GM19023 (cell line): ENCODE measurements around the gene CSF1.
"Not testable (repeated sequence)": the region's sequence is repeated elsewhere in the genome, so short reads cannot be mapped to it uniquely, and the experiment has no call there.

Experiments used
- ATAC-seq: cut with Tn5 transposase; IDR thresholded peaks from one replicate; pipeline ENCODE4 v1.9.1; 2021; ENCODE audit warnings: mild to moderate bottlenecking, moderate library complexity; ENCODE audit not compliant: unreplicated experiment

The CSF1 gene

DNA sequence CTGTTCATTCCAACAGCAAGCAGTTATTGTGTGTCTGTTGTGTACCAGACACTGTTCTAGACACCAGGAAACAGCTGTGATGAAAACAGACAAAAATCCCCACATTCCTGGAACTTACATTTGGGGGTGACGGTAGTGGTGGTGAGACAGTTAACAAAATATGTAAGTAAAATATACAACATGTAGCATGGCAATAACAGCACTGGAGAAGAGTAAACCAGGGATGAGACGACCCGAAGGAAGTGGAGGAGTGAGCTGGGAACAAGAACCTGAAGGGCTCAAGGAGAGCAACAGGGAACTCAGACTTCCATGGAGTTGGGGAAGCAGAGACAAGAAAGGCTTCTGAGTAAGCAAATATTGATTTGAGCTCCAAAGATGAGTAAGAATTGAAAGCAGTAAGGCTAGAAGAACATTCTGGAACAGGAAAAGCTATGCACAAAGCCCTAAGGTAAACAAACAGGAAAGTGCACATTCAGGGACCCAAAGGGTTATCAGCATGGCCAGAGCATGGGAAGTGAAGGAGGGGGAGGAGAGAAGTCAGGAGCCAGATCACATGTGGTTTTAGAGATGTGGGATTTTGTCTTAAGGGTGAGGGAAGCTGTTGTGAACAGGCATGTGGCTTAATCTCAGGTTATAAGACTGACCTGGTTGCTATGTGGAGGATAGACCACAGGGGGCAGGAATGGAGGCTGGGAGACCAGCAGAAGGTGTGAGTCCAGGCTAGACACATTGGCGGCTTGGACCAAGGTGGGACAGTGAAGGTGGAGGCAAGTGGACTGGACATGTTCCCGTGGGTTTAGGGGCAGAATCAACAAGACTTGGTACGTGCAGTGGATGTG lies 7.3 kb downstream of the CSF1 start:
- no peak for ATAC-seq

DNA sequence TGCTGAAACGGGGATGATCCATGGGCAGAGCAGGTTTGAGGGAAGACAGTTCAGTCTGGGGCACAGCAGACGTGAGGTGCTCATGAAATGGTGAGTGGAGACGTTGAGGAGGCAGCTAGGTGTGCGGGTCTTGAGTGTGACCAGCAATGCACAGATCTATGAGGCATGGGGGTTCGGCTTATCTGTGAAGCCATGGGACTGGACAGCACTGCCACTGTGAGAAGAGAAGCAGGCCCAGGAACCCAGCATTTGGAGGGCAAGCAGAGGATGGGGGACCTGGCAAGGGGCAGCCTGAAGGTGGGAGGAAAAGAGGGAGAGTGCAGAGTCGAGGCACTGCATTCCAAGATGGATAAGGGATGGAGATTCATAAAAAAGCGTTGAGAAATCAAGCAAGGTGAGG lies 8.0 kb downstream of the CSF1 start:
- ATAC-seq: no peak

DNA sequence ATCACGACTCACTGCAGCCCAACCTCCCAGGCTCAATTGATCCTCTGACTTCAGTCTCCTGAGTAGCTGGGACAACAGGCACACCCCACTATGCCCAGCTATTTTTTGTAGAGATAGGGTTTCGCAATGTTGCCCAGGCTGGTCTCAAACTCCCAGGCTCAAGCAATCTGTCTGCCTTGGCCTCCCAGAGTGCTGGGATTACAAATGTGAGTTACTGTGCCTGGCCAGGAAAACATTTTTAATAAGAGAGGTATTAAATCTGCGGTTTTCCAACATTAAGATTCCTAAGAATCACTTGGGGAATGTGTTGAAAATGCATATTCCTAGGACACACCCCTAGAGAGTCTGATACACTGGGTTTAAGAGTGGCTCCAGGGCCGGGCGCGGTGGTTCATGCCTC lies 8.7 kb downstream of the CSF1 start:
- no peak for ATAC-seq

DNA sequence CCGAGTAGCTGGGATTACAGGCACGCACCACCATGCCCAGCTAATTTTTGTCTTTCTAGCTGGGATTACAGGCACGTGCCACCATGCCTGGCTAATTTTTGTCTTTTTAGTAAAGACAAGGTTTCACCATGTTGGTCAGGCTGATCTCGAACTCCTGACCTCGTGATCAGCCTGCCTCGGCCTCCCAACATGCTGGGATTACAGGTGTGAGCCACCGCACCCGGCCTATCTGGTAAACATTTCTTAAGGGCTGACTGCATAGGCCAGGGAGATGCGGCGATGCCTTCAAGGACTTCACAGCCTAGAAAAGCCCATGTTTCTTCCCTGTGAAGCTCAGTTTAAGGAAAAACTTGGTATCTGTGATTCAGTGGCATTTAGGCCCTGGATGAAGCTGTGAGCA lies 9.7 kb downstream of the CSF1 start:
- ATAC-seq: not testable (repeated sequence)

DNA sequence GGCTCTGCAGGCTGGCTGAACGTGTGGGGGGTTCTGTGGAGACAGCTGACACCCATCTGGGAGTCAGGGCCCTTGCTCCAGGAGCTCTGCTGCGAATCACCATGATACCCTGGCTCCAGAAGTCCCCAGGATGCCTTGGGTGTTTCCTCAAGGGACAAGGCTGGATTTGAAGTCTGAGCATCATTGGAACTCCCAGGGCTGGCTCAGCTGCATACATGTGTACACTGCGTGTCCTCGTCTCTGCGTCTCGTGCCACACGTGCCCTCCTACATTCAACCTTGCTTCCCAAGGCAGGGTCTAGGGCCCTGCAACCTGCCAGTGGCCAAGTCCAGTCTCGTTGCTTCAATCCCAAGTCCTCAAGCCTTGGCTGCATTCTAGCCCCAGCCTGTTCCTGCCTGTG lies 11.7 kb downstream of the CSF1 start:
- no peak for ATAC-seq

DNA sequence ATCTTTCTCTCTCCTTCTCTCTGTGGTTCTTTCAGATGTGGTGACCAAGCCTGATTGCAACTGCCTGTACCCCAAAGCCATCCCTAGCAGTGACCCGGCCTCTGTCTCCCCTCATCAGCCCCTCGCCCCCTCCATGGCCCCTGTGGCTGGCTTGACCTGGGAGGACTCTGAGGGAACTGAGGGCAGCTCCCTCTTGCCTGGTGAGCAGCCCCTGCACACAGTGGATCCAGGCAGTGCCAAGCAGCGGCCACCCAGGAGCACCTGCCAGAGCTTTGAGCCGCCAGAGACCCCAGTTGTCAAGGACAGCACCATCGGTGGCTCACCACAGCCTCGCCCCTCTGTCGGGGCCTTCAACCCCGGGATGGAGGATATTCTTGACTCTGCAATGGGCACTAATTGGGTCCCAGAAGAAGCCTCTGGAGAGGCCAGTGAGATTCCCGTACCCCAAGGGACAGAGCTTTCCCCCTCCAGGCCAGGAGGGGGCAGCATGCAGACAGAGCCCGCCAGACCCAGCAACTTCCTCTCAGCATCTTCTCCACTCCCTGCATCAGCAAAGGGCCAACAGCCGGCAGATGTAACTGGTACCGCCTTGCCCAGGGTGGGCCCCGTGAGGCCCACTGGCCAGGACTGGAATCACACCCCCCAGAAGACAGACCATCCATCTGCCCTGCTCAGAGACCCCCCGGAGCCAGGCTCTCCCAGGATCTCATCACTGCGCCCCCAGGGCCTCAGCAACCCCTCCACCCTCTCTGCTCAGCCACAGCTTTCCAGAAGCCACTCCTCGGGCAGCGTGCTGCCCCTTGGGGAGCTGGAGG lies 12.7 kb downstream of the CSF1 start:
- no peak for ATAC-seq

DNA sequence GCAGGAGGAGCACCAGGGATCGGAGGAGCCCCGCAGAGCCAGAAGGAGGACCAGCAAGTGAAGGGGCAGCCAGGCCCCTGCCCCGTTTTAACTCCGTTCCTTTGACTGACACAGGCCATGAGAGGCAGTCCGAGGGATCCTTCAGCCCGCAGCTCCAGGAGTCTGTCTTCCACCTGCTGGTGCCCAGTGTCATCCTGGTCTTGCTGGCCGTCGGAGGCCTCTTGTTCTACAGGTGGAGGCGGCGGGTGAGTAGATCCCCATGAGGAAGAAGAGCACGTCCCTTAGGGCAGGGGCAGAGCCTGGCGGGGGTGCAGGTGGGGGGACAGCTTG lies 13.3 kb downstream of the CSF1 start:
- ATAC-seq: no peak

DNA sequence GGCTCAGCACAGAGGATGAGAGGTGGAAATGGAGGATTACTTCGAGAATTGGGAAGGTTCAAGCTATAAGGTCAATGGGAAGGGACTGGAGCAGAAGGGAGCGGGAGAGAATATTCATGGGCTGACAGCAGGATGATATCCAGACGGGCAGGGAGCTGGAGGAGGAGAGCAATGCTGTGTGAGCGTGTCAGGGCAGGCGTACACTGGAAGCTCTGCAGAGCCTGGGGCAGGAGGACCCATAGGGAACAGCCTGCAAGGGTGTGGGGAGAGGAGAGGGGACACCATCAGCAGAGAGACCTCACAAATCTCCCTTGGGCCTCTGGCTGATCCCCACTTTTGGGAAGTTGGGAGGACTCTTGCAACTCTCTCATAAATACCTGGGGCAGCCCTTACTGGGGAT lies 13.7 kb downstream of the CSF1 start:
- no peak for ATAC-seq

DNA sequence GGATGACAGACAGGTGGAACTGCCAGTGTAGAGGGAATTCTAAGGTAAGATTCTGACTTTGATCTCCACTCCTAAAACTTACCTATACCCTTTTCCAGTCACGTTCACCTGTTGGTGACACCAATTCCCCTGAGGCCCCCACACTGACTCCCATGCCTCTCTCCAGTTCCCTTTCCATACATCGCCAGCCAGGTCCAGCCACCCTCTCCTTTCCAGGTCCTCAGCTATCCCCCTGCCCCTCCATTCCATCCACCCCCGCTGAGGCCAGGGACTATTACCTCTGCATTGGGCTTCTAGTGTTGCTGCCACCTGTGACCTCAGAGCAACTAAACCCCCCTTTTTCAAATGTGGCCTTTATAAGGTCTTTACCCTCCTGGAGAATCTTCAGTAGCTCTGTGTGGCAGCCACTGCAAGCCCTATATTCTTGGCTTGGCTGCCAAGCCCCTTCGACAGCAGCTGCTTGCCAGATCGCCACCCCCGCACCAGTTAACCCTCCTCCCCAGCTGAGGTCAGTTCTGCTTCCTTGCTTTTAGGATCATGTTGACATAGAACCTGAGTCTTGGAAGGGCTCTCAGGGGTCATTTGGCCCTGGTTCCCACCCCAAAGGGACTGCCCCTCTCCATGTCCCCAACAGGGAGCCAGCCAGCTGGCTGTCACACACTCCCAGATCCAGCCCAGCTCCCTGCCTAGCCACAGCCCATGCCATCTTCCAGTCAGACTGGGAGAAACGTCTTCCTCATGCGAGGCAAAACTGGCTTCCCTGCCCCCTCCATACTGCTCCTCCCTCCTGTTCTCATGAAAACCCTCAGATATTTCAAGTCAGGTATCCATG lies 14.7 kb downstream of the CSF1 start:
- no peak for ATAC-seq

DNA sequence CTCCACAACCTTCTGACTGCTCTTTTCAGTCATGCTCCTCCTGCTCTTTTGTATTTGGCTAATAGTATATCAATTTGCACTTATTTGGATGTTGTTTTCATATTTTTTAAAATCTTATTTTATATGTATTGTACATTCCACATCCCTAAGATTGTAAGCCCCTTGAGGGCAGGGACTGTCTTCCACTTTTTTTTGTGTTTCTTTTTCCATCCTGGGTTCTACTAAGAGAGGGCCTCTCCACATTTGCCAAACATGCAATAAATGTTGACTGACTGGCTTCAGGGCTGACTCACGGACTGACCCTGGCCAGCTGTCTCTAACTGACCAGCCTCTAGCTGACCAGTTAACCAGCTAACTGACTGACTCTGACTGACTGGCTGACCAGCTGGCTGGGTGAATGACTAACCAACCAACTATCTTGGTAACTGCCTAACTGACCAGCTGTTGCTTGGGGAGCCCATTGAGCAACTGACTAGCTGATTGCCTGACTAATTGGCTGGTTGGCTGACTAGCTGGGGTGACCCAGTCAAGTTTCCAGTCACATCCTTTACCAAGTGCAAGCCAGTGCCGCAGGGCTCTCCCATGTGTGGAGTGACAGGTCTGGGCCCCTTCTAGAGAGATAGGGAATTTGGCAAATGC lies 16.1 kb downstream of the CSF1 start:
- ATAC-seq: no peak

DNA sequence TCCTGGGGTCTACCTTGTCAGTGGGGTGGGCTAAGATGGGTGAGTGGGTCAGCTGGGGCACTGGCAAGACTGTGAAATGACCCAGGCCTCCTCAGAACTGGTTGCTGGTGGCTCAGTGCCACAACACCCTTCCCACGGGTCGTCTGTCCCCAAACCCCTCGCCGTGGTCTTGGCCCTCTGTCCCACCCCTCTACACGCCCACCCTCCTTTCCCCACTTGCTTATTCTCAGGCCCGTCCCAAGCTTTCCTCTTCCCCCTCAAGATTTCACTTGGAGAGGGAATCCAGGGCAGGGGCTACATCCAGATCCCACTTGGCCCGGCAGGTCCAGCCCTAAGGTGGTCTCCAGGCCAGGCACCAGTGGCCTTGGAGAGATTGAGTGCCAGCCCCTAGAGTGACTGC lies 16.7 kb downstream of the CSF1 start:
- ATAC-seq: no peak

DNA sequence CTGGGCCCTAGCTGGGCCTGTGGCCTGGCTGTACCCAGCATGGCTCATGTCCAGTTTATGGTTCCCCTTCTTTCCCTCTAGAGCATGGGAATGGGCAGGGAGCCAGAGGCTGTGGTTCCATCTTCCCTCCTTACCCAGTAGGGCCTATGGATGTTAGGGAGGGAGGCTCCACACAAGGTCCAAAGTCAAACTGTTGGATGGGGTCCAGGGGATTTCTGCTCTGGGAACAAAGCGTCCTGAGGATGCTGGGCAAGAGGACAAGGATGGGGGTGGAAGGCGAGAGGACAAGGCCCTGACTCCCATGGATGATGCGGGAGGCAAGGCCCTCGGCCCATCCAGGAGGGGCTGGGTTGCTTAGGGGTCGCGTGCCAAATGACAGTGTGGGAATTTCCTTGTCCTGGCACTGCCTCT lies 17.3 kb downstream of the CSF1 start:
- ATAC-seq: no peak

DNA sequence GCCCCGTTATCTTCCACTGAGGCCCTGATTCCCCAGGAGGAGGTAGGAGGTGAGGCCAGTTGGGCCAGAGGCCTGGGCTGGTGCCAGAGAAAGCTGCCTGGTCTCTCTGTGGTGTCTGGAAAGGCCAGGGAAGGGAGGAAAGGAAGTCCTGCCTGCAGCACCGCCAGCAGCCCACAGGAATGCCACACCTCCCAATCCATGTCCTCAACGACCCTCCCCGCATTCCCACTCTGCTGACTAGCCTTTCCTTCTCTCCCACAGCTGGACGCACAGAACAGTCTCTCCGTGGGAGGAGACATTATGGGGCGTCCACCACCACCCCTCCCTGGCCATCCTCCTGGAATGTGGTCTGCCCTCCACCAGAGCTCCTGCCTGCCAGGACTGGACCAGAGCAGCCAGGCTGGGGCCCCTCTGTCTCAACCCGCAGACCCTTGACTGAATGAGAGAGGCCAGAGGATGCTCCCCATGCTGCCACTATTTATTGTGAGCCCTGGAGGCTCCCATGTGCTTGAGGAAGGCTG lies 18.0 kb downstream of the CSF1 start:
- no peak for ATAC-seq

DNA sequence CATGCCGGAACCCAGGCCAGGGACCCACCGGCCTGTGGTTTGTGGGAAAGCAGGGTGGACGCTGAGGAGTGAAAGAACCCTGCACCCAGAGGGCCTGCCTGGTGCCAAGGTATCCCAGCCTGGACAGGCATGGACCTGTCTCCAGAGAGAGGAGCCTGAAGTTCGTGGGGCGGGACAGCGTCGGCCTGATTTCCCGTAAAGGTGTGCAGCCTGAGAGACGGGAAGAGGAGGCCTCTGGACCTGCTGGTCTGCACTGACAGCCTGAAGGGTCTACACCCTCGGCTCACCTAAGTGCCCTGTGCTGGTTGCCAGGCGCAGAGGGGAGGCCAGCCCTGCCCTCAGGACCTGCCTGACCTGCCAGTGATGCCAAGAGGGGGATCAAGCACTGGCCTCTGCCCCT lies 18.5 kb downstream of the CSF1 start:
- no peak for ATAC-seq

DNA sequence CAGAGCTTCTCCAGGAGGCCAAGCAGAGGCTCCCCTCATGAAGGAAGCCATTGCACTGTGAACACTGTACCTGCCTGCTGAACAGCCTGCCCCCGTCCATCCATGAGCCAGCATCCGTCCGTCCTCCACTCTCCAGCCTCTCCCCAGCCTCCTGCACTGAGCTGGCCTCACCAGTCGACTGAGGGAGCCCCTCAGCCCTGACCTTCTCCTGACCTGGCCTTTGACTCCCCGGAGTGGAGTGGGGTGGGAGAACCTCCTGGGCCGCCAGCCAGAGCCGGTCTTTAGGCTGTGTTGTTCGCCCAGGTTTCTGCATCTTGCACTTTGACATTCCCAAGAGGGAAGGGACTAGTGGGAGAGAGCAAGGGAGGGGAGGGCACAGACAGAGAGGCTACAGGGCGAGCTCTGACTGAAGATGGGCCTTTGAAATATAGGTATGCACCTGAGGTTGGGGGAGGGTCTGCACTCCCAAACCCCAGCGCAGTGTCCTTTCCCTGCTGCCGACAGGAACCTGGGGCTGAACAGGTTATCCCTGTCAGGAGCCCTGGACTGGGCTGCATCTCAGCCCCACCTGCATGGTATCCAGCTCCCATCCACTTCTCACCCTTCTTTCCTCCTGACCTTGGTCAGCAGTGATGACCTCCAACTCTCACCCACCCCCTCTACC lies 19.1 kb downstream of the CSF1 start:
- no peak for ATAC-seq

DNA sequence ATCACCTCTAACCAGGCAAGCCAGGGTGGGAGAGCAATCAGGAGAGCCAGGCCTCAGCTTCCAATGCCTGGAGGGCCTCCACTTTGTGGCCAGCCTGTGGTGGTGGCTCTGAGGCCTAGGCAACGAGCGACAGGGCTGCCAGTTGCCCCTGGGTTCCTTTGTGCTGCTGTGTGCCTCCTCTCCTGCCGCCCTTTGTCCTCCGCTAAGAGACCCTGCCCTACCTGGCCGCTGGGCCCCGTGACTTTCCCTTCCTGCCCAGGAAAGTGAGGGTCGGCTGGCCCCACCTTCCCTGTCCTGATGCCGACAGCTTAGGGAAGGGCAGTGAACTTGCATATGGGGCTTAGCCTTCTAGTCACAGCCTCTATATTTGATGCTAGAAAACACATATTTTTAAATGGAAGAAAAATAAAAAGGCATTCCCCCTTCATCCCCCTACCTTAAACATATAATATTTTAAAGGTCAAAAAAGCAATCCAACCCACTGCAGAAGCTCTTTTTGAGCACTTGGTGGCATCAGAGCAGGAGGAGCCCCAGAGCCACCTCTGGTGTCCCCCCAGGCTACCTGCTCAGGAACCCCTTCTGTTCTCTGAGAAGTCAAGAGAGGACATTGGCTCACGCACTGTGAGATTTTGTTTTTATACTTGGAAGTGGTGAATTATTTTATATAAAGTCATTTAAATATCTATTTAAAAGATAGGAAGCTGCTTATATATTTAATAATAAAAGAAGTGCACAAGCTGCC lies 19.8 kb downstream of the CSF1 start:
- no peak for ATAC-seq

DNA sequence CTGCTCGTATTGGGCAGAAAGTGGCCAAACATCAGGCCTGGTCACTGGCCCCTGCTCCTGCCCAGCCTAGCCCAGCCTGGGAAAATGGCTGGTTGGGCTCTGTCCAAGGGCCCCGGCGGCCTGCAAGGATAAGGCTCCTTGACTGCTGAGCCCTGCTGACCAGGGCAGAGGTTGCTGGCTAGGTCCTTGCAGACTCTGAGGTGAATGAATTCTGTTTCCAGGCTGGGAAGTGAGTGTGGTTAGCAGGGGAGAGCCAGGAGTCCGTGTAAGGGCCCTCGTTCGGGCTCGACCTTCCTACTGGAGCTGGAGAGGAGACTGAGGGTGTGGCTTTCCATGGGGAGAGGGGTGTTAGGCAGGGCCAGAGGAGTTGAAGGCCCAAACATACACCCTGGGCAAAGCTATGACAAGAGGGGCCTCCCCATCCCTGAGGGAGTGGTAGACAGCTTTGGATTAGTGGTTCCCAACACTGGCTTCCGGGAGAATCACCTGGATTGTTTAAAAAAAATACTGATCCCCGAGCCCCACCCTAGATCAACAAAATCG lies 20.6 kb downstream of the CSF1 start:
- no peak for ATAC-seq

DNA sequence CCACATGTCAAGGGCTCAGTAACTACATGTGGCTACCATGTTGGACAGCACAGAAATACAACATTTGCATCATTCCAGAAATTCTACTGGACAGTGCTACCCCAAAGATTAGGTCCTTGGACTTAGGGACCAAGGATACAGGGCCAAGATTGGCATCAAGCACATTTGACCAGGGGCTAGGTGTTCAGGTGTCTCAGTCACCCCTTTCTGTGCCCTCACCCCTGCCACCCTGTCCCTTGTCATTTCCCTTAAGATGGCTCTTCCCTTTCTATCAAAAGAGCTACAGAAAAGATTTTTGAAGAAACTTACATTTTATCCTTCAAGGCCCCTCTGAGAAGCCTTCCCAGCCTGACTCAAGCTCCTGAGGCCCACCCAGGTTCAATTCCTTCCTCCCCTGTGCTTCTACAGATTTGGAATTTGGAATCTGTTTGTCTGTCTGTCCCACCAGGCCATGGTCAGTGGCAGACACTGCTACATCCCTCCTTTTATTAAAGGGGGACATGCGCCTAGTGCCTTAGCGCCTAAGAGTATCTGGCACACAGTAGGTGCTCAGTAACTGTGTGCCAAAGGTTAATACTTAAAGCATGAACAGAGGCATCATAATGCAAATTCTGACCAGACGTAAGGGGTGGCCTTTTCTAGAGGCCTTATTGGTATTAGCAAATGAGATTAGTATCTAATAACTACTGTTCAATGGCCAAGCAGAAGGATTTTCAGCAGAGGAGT lies 21.4 kb downstream of the CSF1 start:
- ATAC-seq: no peak

DNA sequence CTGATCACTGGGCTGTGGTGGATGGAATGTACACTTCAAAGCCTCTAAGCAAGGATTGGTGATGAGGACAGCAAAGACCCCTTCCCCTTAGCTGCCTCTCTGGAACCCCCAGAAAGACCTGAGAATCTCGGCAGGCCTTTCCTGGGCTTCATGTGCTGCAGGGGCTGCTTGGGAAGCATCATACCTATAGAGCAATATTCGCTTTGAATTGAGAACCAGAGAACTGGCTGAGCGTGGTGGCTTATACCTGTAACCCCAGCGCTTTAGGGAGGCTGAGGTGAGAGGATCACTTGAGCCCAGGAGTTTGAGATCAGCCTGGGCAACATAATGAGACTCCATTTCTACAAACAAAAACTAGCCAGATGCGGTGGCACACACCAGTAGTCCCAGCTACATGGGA lies 22.0 kb downstream of the CSF1 start:
- no peak for ATAC-seq
